Measurements from ENCODE around the gene NOTCH2. TPM values are rescaled to one million over a fixed set of nuclear protein-coding genes. Genes with fewer than 3 reads are reported as not detected.

Gene NOTCH2
- total and polyA plus RNA-seq, 10 of the 15 experiments (the other 5 are each of a cell fraction or from before 2014, with no cell fraction given), result 0.02 to 2.0 (median 0.62) TPM; not detected in 1

GRCh38 chr1:119878171-119878570 is 191.3 kb downstream of the NOTCH2 start:
- no peak overlapping the region for H3K4me2 ChIP-seq (ENCODE audit: control insufficient read depth, insufficient read depth)
- no peak overlapping the region for H3K27ac ChIP-seq (ENCODE audit: control insufficient read depth, insufficient read depth)
- no peaks in the 10 kb centered on the region for H3K9me3 ChIP-seq (replicated peaks; ENCODE audit: control insufficient read depth, insufficient read depth, low read length)
- intact Hi-C loops (cut with micrococcal nuclease; ENCODE audit: unreplicated experiment) (no loop called here), in situ Hi-C loops (cut with MboI) (loop anchor here (10.0 kb wide), 1 partner anchor 57 kb away; no protein-coding TSS in a partner anchor)
- ChIA-PET POLR2A (no interaction called here), CTCF (interaction anchor here (1.0 kb wide), 1 partner anchor 62 kb away, joined by 3 read pairs; no protein-coding TSS in a partner anchor), SMC1A (ENCODE audit: uncharacterized antibody, unreplicated experiment) (no interaction called here), RAD21 (ENCODE audit: unreplicated experiment) (no interaction called here)
- H3K9ac ChIP-seq (ENCODE audit: control insufficient read depth, insufficient read depth, low read length), result no peak overlapping the region
- BruUV-seq (replicated peaks), result no TSS peak
- H2AFZ ChIP-seq (ENCODE audit: control insufficient read depth, low read depth, low read length), result no peak overlapping the region
- DNase-seq (ENCODE audit: low read depth, low spot score) (no peak), ATAC-seq (no peak), FAIRE-seq (no peak)
- no peaks in the 10 kb centered on the region for H3K4me1 ChIP-seq (ENCODE audit: control insufficient read depth, insufficient read depth, low read length)
- no peak overlapping the region for H3K4me3 ChIP-seq
- H3K27me3 ChIP-seq (replicated peaks in 1 of 2; ENCODE audit: control insufficient read depth in 2 of 2, insufficient read depth in 2 of 2, low read length in 1 of 2), result peaks cover 0 to 3% of the 10 kb centered on the region in 2 experiments; a peak in 2 of 4 replicates
- no peaks in the 10 kb centered on the region for H3K79me2 ChIP-seq (ENCODE audit: control insufficient read depth, insufficient read depth, low read length)
- H4K20me1 ChIP-seq (ENCODE audit: control insufficient read depth, insufficient read depth), result no peaks in the 10 kb centered on the region
- H3K36me3 ChIP-seq (ENCODE audit: control insufficient read depth in 2 of 2, insufficient read depth in 2 of 2, low read length in 1 of 2), result no peaks in the 10 kb centered on the region
- no peak for TF ChIP-seq CREM (IDR thresholded peaks at IDR 0.05; ENCODE audit: low read depth)
- TF ChIP-seq TCF12 (IDR thresholded peaks at IDR 0.05; ENCODE audit: low read depth, low read length), result no peak
- no peak for TF ChIP-seq JUNB (IDR thresholded peaks at IDR 0.05)
- TF ChIP-seq BACH1 (IDR thresholded peaks at IDR 0.05; ENCODE audit: borderline replicate concordance), result no peak
- no peak for TF ChIP-seq NR2F1 (conservative IDR thresholded peaks at IDR 0.05)
- no peak for TF ChIP-seq E2F4 (IDR thresholded peaks at IDR 0.05; ENCODE audit: low read depth, low read length)
- no peak for TF ChIP-seq TCF3 (IDR thresholded peaks at IDR 0.05; ENCODE audit: borderline replicate concordance, insufficient read depth, low read depth, low read length)
- no peak for TF ChIP-seq YY1 (IDR thresholded peaks at IDR 0.05; ENCODE audit: low read depth, low read length)
- TF ChIP-seq NRF1 (conservative IDR thresholded peaks at IDR 0.05; ENCODE audit: low read depth, low read length), result no peak

All from GM12878 (cell line).